ENCODE data around the gene RAP1GAP. TPM values are rescaled to one million over a fixed set of nuclear protein-coding genes. Genes with fewer than 3 reads are reported as not detected.

RAP1GAP gene
- total RNA-seq, 1 experiment from 2014 or later = 0.08 TPM

GRCh38 chr1:21662426-21663247 is 6.5 kb downstream of the RAP1GAP start:
- no peak overlapping the region for H3K27ac ChIP-seq
- peaks cover 34% of the 10 kb centered on the region for H3K27me3 ChIP-seq (replicated peaks)
- H3K36me3 ChIP-seq = no peaks in the 10 kb centered on the region
- H3K9me3 ChIP-seq (replicated peaks) = peaks cover 5% of the 10 kb centered on the region; the same call in 1 of the 2 replicates
- H3K4me3 ChIP-seq = no peak overlapping the region
- H3K4me1 ChIP-seq (replicated peaks) = peaks cover 8% of the 10 kb centered on the region
- no peak for DNase-seq (ENCODE audit: low read depth in 1 of 2, low spot score in 2 of 2)

- Histone ChIP-seq H3K27ac (no peak overlapping the region), H3K36me3 (no peaks in the 10 kb centered on the region), H3K27me3 (replicated peaks) (peaks cover 29% of the 10 kb centered on the region), H3K4me1 (replicated peaks) (peaks cover 8% of the 10 kb centered on the region), H3K4me3 (no peak overlapping the region), H3K9me3 (replicated peaks) (peaks cover 5% of the 10 kb centered on the region; the same call in 1 of the 2 replicates)
- no peak for DNase-seq (ENCODE audit: low read depth in 1 of 2, low spot score in 2 of 2)
These were observed 7.3 kb downstream of the RAP1GAP start for GRCh38 chr1:21661886-21662285.

GRCh38 chr1:21659924-21660326 is 9.2 kb downstream of the RAP1GAP start:
- Histone ChIP-seq H3K4me3 (no peak overlapping the region), H3K4me1 (replicated peaks) (peaks cover 8% of the 10 kb centered on the region), H3K27me3 (replicated peaks) (peaks cover 24% of the 10 kb centered on the region), H3K9me3 (replicated peaks) (peaks cover 5% of the 10 kb centered on the region; the same call in 1 of the 2 replicates), H3K36me3 (no peaks in the 10 kb centered on the region), H3K27ac (no peak overlapping the region)
- no peak for DNase-seq (ENCODE audit: low read depth in 1 of 2, low spot score in 2 of 2)

GRCh38 chr1:21659099-21659923 is 9.8 kb downstream of the RAP1GAP start:
- no peak overlapping the region for H3K4me3 ChIP-seq
- DNase-seq (ENCODE audit: low read depth in 1 of 2, low spot score in 2 of 2) = peak; percentile 73 to 82
- H3K27ac ChIP-seq = no peak overlapping the region
- no peaks in the 10 kb centered on the region for H3K36me3 ChIP-seq
- peaks cover 24% of the 10 kb centered on the region for H3K27me3 ChIP-seq (replicated peaks)
- peaks cover 8% of the 10 kb centered on the region for H3K4me1 ChIP-seq (replicated peaks)
- H3K9me3 ChIP-seq (replicated peaks) = peaks cover 5% of the 10 kb centered on the region; the same call in 1 of the 2 replicates

GRCh38 chr1:21657456-21658190 is 11.5 kb downstream of the RAP1GAP start:
- no peak for DNase-seq (ENCODE audit: low read depth in 1 of 2, low spot score in 2 of 2)
- Histone ChIP-seq H3K9me3 (replicated peaks) (peaks cover 5% of the 10 kb centered on the region; the same call in 1 of the 2 replicates), H3K4me3 (no peak overlapping the region)

GRCh38 chr1:21655748-21656147 is 13.4 kb downstream of the RAP1GAP start:
- H3K27me3 ChIP-seq (replicated peaks) = peaks cover 29% of the 10 kb centered on the region
- H3K4me3 ChIP-seq = no peak overlapping the region
- no peak overlapping the region for H3K27ac ChIP-seq
- H3K36me3 ChIP-seq = no peaks in the 10 kb centered on the region
- H3K9me3 ChIP-seq (replicated peaks) = peaks cover 5% of the 10 kb centered on the region; the same call in 1 of the 2 replicates
- no peak for DNase-seq (ENCODE audit: low read depth in 1 of 2, low spot score in 2 of 2)
- peaks cover 15% of the 10 kb centered on the region for H3K4me1 ChIP-seq (replicated peaks)

More at GRCh38 chr1:21657456-21658190, 11.5 kb downstream of the RAP1GAP start:
- H3K36me3 ChIP-seq = no peaks in the 10 kb centered on the region
- H3K4me1 ChIP-seq (replicated peaks) = peaks cover 8% of the 10 kb centered on the region
- H3K27ac ChIP-seq = no peak overlapping the region
- H3K27me3 ChIP-seq (replicated peaks) = peaks cover 23% of the 10 kb centered on the region

- Histone ChIP-seq H3K9me3 (replicated peaks) (peaks cover 5% of the 10 kb centered on the region; the same call in 1 of the 2 replicates), H3K4me1 (replicated peaks) (peaks cover 15% of the 10 kb centered on the region), H3K27me3 (replicated peaks) (peaks cover 26% of the 10 kb centered on the region), H3K27ac (no peak overlapping the region), H3K4me3 (no peak overlapping the region), H3K36me3 (no peaks in the 10 kb centered on the region)
- DNase-seq (ENCODE audit: low read depth in 1 of 2, low spot score in 2 of 2) = no peak
These were observed 13.9 kb downstream of the RAP1GAP start for GRCh38 chr1:21655259-21655658.

- DNase-seq (ENCODE audit: low read depth in 1 of 2, low spot score in 2 of 2) = no peak
- peaks cover 2% of the 10 kb centered on the region; the same call in 1 of the 2 replicates for H3K9me3 ChIP-seq (replicated peaks)
- no peak overlapping the region for H3K4me3 ChIP-seq
- peaks cover 10% of the 10 kb centered on the region for H3K4me1 ChIP-seq (replicated peaks)
- peaks cover 16% of the 10 kb centered on the region for H3K27me3 ChIP-seq (replicated peaks)
- H3K36me3 ChIP-seq = no peaks in the 10 kb centered on the region
- H3K27ac ChIP-seq = no peak overlapping the region
These were observed 14.9 kb downstream of the RAP1GAP start for GRCh38 chr1:21654209-21654608.

GRCh38 chr1:21653744-21654100 is 15.4 kb downstream of the RAP1GAP start:
- H3K27ac ChIP-seq = no peak overlapping the region
- H3K4me3 ChIP-seq = no peak overlapping the region
- H3K27me3 ChIP-seq (replicated peaks) = peaks cover 15% of the 10 kb centered on the region
- H3K4me1 ChIP-seq (replicated peaks) = peaks cover 6% of the 10 kb centered on the region
- DNase-seq (ENCODE audit: low read depth in 1 of 2, low spot score in 2 of 2) = no peak
- no peaks in the 10 kb centered on the region for H3K9me3 ChIP-seq (replicated peaks)
- no peaks in the 10 kb centered on the region for H3K36me3 ChIP-seq

GRCh38 chr1:21652937-21653743 is 16.0 kb downstream of the RAP1GAP start:
- no peak for DNase-seq (ENCODE audit: low read depth in 1 of 2, low spot score in 2 of 2)
- H3K36me3 ChIP-seq = no peaks in the 10 kb centered on the region
- no peaks in the 10 kb centered on the region for H3K9me3 ChIP-seq (replicated peaks)
- peaks cover 15% of the 10 kb centered on the region for H3K27me3 ChIP-seq (replicated peaks)
- peaks cover 6% of the 10 kb centered on the region for H3K4me1 ChIP-seq (replicated peaks)
- H3K27ac ChIP-seq = no peak overlapping the region
- no peak overlapping the region for H3K4me3 ChIP-seq

GRCh38 chr1:21652101-21652936 is 16.8 kb downstream of the RAP1GAP start:
- H3K4me1 ChIP-seq (replicated peaks) = peaks cover 6% of the 10 kb centered on the region
- H3K27ac ChIP-seq = no peak overlapping the region
- no peak for DNase-seq (ENCODE audit: low read depth in 1 of 2, low spot score in 2 of 2)
- peaks cover 15% of the 10 kb centered on the region for H3K27me3 ChIP-seq (replicated peaks)
- no peaks in the 10 kb centered on the region for H3K9me3 ChIP-seq (replicated peaks)
- no peaks in the 10 kb centered on the region for H3K36me3 ChIP-seq
- H3K4me3 ChIP-seq = no peak overlapping the region
